Activated T-cell treated with anti-CD3 and anti-CD28 coated beads, Interleukin-2, amount 50 U/mL, for 72 hours (primary cell): ENCODE data around the gene TANC1. TPM values are rescaled to one million over a fixed set of nuclear protein-coding genes. Genes with fewer than 3 reads are reported as not detected.

Source experiments
- ATAC-seq, 2 donors: fragments of 150-1000 bp; cut with Tn5 transposase; replicated peaks in 1 of 2; 2 replicates each; pipeline ENCODE4 v1.10.0; 2021; ENCODE audit warnings: moderate library complexity in 2 of 2, mild to moderate bottlenecking in 1 of 2
- DNase-seq, 2 donors: peaks; one replicate each; pipeline ENCODE4 v3.0.0; 2021 to 2022; ENCODE audit warnings: mixed read lengths in 1 of 2
- H3K27ac Mint-ChIP-seq: one replicate; pipeline ENCODE4 v1.8.0; 2022; ENCODE audit warnings: mild to moderate bottlenecking, moderate library complexity, mixed read lengths
- H3K27me3 Mint-ChIP-seq: one replicate; pipeline ENCODE4 v1.8.0; 2022; ENCODE audit warnings: low read depth, mixed read lengths
- H3K36me3 Mint-ChIP-seq, 2 donors: one replicate each; pipeline ENCODE4 v1.8.0; 2022; ENCODE audit warnings: mixed read lengths in 2 of 2, mild to moderate bottlenecking in 1 of 2; ENCODE audit not compliant: insufficient read depth in 2 of 2
- H3K4me1 Mint-ChIP-seq: one replicate; pipeline ENCODE4 v1.8.0; 2022; ENCODE audit warnings: low read depth, mixed read lengths
- H3K4me3 Mint-ChIP-seq, 2 donors: one replicate each; pipeline ENCODE4 v1.8.0; 2022; ENCODE audit warnings: mild to moderate bottlenecking in 2 of 2, mixed read lengths in 2 of 2, moderate library complexity in 2 of 2
- H3K9me3 Mint-ChIP-seq, 2 donors: one replicate each; pipeline ENCODE4 v1.8.0; 2022; ENCODE audit warnings: mixed read lengths in 2 of 2
- total RNA-seq, 2 donors: library from RNA; stranded (reverse); gene quantifications; one replicate each; pipeline ENCODE4 v1.2.3, GENCODE V29; 2022

The TANC1 gene
- total RNA-seq, 2 donors from 2014 or later: 0.35 to 1.6 TPM

- Mint-ChIP-seq H3K9me3 (no peaks in the 10 kb centered on the region), H3K4me3 (no peak overlapping the region), H3K27ac (no peak overlapping the region), H3K4me1 (peaks cover 5% of the 10 kb centered on the region), H3K36me3 (no peaks in the 10 kb centered on the region), H3K27me3 (peaks cover 2% of the 10 kb centered on the region)
- ATAC-seq (no peak), DNase-seq (no peak)
Measured at GRCh38 chr2:159003555-159003954, 35.1 kb downstream of the TANC1 start.

GRCh38 chr2:159004849-159005248 lies 36.4 kb downstream of the TANC1 start:
- Mint-ChIP-seq H3K27me3 (no peaks in the 10 kb centered on the region), H3K36me3 (no peaks in the 10 kb centered on the region), H3K9me3 (no peaks in the 10 kb centered on the region), H3K4me1 (peaks cover 3% of the 10 kb centered on the region), H3K27ac (no peak overlapping the region), H3K4me3 (no peak overlapping the region)
- ATAC-seq: no peak
- DNase-seq: no peak

GRCh38 chr2:159009940-159010339 lies 41.5 kb downstream of the TANC1 start:
- no peak overlapping the region for H3K27ac Mint-ChIP-seq
- peak overlapping the region in 1 of 2 donors; percentile 9 for H3K4me3 Mint-ChIP-seq
- H3K9me3 Mint-ChIP-seq: peaks cover 1 to 5% of the 10 kb centered on the region in 2 donors
- DNase-seq (no peak), ATAC-seq (no peak)
- H3K36me3 Mint-ChIP-seq: peaks cover 1 to 2% of the 10 kb centered on the region in 2 donors
- H3K4me1 Mint-ChIP-seq: peaks cover 16% of the 10 kb centered on the region
- no peaks in the 10 kb centered on the region for H3K27me3 Mint-ChIP-seq

DNA sequence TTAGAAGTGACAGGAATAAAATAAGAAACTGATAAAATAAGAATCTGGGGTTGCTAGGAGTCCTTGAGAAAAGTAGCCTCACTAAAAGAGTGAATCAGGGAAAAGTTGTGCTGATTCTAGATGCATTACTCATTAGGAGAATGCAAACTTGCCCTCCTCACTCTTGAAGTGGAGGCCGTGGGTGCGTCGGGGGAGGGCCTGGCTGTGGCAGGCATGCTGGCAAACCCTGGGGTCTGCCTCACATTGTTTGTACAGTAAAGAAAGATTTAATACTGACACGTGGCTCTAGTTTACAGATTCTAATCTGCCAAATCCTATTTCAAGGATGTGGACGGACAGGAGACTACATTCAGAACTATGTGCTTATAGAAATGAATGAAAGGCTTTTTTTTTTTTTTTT lies 41.9 kb downstream of the TANC1 start:
- no peak overlapping the region for H3K27ac Mint-ChIP-seq
- peak; percentile 59 to 60 for ATAC-seq
- peaks cover 1 to 2% of the 10 kb centered on the region in 2 donors for H3K36me3 Mint-ChIP-seq
- peaks cover 16% of the 10 kb centered on the region for H3K4me1 Mint-ChIP-seq
- H3K27me3 Mint-ChIP-seq: no peaks in the 10 kb centered on the region
- peaks cover 1 to 5% of the 10 kb centered on the region in 2 donors for H3K9me3 Mint-ChIP-seq
- DNase-seq: peak; percentile 9 to 41
- H3K4me3 Mint-ChIP-seq: peak overlapping the region in 1 of 2 donors; percentile 9

- Mint-ChIP-seq H3K4me3 (peak overlapping the region in 1 of 2 donors; percentile 14), H3K27me3 (no peaks in the 10 kb centered on the region), H3K36me3 (peaks cover 6 to 8% of the 10 kb centered on the region in 2 donors), H3K27ac (peak overlapping the region; percentile 58), H3K4me1 (peaks cover 16% of the 10 kb centered on the region), H3K9me3 (peaks cover 4 to 9% of the 10 kb centered on the region in 2 donors)
- ATAC-seq (peak; percentile 84 to 91), DNase-seq (no peak)
Measured at GRCh38 chr2:159010963-159011362, 42.5 kb downstream of the TANC1 start.

DNA sequence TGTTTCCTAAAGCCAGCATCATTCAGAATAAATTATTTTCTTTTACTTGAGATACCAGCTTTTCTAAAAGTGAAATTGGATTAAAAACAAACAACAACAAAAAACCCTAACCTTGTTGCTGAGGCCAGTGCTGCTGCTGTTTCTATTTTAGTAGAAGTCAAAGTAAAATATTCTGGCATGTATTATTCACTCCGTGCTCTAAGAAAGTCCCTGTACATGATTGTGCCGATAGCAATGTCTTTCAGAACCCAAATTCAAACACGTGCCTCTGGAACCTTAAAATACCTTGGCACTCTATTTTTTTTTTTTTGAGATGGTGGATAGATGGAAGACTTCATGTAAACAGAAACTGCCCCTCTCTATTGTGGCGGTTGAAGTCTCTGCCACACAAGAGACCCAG lies 43.7 kb downstream of the TANC1 start:
- H3K4me3 Mint-ChIP-seq: no peak overlapping the region
- no peaks in the 10 kb centered on the region for H3K27me3 Mint-ChIP-seq
- DNase-seq (no peak), ATAC-seq (no peak)
- H3K27ac Mint-ChIP-seq: no peak overlapping the region
- peaks cover 10 to 13% of the 10 kb centered on the region in 2 donors for H3K36me3 Mint-ChIP-seq
- H3K9me3 Mint-ChIP-seq: peaks cover 6 to 13% of the 10 kb centered on the region in 2 donors
- H3K4me1 Mint-ChIP-seq: peaks cover 16% of the 10 kb centered on the region

DNA sequence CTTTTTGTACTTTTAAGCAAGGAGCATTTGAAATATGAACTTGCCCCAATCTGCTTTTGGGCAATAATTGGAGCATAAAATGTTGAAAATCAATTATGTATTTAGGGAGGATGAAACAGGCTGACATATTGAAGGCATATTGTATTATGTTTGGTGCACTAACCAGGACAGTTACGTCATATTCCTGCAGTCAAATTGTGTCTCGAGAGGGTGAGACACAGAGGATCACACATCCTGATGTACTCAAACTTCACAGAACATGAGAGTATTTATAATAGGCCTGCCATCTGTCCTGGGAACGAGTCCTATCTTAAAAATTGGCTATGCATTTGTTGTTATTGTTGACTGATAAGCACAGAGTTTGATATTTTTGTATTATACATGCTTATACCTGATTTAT lies 44.7 kb downstream of the TANC1 start:
- Mint-ChIP-seq H3K36me3 (peaks cover 10 to 13% of the 10 kb centered on the region in 2 donors), H3K9me3 (peaks cover 6 to 13% of the 10 kb centered on the region in 2 donors), H3K27me3 (no peaks in the 10 kb centered on the region), H3K4me3 (no peak overlapping the region), H3K4me1 (peaks cover 16% of the 10 kb centered on the region), H3K27ac (no peak overlapping the region)
- ATAC-seq (no peak), DNase-seq (no peak)

GRCh38 chr2:159015174-159015573 lies 46.7 kb downstream of the TANC1 start:
- no peak overlapping the region for H3K4me3 Mint-ChIP-seq
- no peak for DNase-seq
- H3K36me3 Mint-ChIP-seq: peaks cover 10 to 13% of the 10 kb centered on the region in 2 donors
- peaks cover 9% of the 10 kb centered on the region for H3K4me1 Mint-ChIP-seq
- H3K9me3 Mint-ChIP-seq: peaks cover 6 to 13% of the 10 kb centered on the region in 2 donors
- no peak overlapping the region for H3K27ac Mint-ChIP-seq
- H3K27me3 Mint-ChIP-seq: no peaks in the 10 kb centered on the region
- ATAC-seq: no peak

GRCh38 chr2:159015823-159016222 lies 47.4 kb downstream of the TANC1 start:
- H3K4me3 Mint-ChIP-seq: no peak overlapping the region
- ATAC-seq: no peak
- H3K27me3 Mint-ChIP-seq: no peaks in the 10 kb centered on the region
- no peak overlapping the region for H3K27ac Mint-ChIP-seq
- peaks cover 10 to 13% of the 10 kb centered on the region in 2 donors for H3K36me3 Mint-ChIP-seq
- no peak for DNase-seq
- H3K9me3 Mint-ChIP-seq: peaks cover 6 to 13% of the 10 kb centered on the region in 2 donors
- H3K4me1 Mint-ChIP-seq: peaks cover 3% of the 10 kb centered on the region

DNA sequence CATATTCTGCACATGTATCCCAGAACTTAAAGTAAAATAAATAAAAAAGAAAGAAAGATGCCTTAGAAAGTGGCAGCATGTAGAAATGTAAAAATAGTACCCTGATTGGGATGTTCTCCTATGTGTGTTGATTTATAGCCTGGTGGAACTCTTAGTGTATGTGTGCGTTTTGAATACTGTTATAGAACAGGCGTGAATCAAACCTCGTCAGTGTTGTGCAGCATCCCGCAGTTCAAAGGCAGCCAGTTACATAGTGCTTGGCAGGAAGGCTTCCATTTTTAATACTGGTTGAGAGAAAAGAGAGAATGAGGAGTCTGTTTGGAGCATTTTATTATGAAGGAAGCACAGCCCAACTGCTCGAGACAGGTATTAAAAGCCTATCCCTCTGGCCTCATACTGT lies 49.4 kb downstream of the TANC1 start:
- H3K27ac Mint-ChIP-seq: no peak overlapping the region
- no peaks in the 10 kb centered on the region for H3K27me3 Mint-ChIP-seq
- H3K4me1 Mint-ChIP-seq: no peaks in the 10 kb centered on the region
- H3K36me3 Mint-ChIP-seq: peaks cover 10 to 13% of the 10 kb centered on the region in 2 donors
- no peak overlapping the region for H3K4me3 Mint-ChIP-seq
- ATAC-seq (no peak), DNase-seq (no peak)
- H3K9me3 Mint-ChIP-seq: peaks cover 6 to 13% of the 10 kb centered on the region in 2 donors

DNA sequence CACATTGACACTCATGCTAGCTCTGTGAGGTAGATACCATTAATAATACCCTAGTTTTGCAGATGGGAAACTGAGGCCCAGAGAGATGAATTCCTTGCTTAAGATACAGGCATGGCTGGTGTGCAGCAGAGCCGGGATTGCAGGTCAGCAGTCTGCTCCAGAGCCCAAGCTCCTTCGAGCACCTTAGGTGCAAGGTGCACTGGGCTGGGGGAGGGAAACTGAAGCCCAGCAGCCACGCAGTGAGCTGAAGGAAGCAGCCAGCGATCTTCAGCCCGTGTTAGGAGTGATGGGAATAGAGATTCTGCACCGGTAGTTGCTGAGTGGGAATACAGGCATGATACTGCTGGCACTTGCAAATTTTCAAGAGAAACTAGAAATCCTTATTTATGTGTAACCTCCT lies 50.6 kb downstream of the TANC1 start:
- ATAC-seq (no peak), DNase-seq (no peak)
- peaks cover 10 to 13% of the 10 kb centered on the region in 2 donors for H3K36me3 Mint-ChIP-seq
- no peaks in the 10 kb centered on the region for H3K4me1 Mint-ChIP-seq
- peaks cover 6 to 13% of the 10 kb centered on the region in 2 donors for H3K9me3 Mint-ChIP-seq
- no peak overlapping the region for H3K27ac Mint-ChIP-seq
- no peaks in the 10 kb centered on the region for H3K27me3 Mint-ChIP-seq
- H3K4me3 Mint-ChIP-seq: no peak overlapping the region

- H3K9me3 Mint-ChIP-seq: no peaks in the 10 kb centered on the region
- ATAC-seq: no peak
- H3K4me3 Mint-ChIP-seq: no peak overlapping the region
- no peak overlapping the region for H3K27ac Mint-ChIP-seq
- no peaks in the 10 kb centered on the region for H3K36me3 Mint-ChIP-seq
- no peaks in the 10 kb centered on the region for H3K4me1 Mint-ChIP-seq
- DNase-seq: no peak
- H3K27me3 Mint-ChIP-seq: no peaks in the 10 kb centered on the region
Measured at GRCh38 chr2:159022019-159022418, 53.6 kb downstream of the TANC1 start.

GRCh38 chr2:159026170-159026569 lies 57.7 kb downstream of the TANC1 start:
- Mint-ChIP-seq H3K9me3 (no peaks in the 10 kb centered on the region), H3K4me3 (no peak overlapping the region), H3K27me3 (no peaks in the 10 kb centered on the region), H3K36me3 (no peaks in the 10 kb centered on the region), H3K27ac (no peak overlapping the region), H3K4me1 (no peaks in the 10 kb centered on the region)
- no peak for DNase-seq
- no peak for ATAC-seq

DNA sequence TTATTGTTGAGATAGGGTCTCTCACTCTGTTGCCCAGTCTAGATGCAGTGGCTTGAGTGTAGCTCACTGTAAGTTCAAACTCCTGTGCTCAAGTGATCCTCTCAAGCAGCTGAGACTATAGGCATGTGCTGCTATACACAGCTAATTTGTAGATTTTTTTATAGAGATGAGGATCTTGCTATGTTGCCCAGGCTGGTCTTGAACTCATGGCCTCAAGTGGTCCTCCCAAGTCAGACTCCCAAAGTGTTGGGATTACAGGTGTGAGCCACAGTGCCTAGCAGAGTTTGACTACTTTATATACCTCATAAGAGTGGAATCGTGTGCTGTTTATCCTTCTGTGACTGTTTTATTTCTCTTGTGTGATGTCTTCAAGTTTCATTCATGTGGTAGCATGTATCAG lies 60.3 kb downstream of the TANC1 start:
- H3K36me3 Mint-ChIP-seq: no peaks in the 10 kb centered on the region
- no peak for DNase-seq
- H3K4me1 Mint-ChIP-seq: no peaks in the 10 kb centered on the region
- H3K4me3 Mint-ChIP-seq: no peak overlapping the region
- H3K27ac Mint-ChIP-seq: no peak overlapping the region
- H3K9me3 Mint-ChIP-seq: no peaks in the 10 kb centered on the region
- H3K27me3 Mint-ChIP-seq: no peaks in the 10 kb centered on the region
- ATAC-seq: no peak
